Immature natural killer cell (primary cell): ENCODE measurements around the gene SP4. TPM values are rescaled to one million over a fixed set of nuclear protein-coding genes. Genes with fewer than 3 reads are reported as not detected.

ENCODE experiments used
- DNase-seq, 3 donors: peaks; one replicate each; pipeline ENCODE4 v3.0.0; 2022; ENCODE audit warnings: mixed read lengths in 1 of 3
- H3K27ac Mint-ChIP-seq, 6 donors: one replicate each; pipeline ENCODE4 v1.8.0; 2020; ENCODE audit warnings: mixed read lengths in 6 of 6, mild to moderate bottlenecking in 5 of 6, inconsistent platforms in 4 of 6, moderate library complexity in 3 of 6
- H3K27me3 Mint-ChIP-seq, 3 donors: one replicate each; pipeline ENCODE4 v1.8.0; 2020 to 2021; ENCODE audit warnings: low read depth in 3 of 3, mild to moderate bottlenecking in 3 of 3, mixed read lengths in 3 of 3, moderate library complexity in 3 of 3, inconsistent platforms in 1 of 3
- H3K36me3 Mint-ChIP-seq, 3 donors: one replicate each; pipeline ENCODE4 v1.8.0; 2020; ENCODE audit warnings: mixed read lengths in 3 of 3, inconsistent platforms in 2 of 3, mild to moderate bottlenecking in 2 of 3
- H3K4me1 Mint-ChIP-seq, 2 donors: one replicate each; pipeline ENCODE4 v1.8.0; 2020; ENCODE audit warnings: inconsistent platforms in 2 of 2, mild to moderate bottlenecking in 2 of 2, mixed read lengths in 2 of 2, moderate library complexity in 1 of 2
- H3K4me3 Mint-ChIP-seq, 5 donors: one replicate each; pipeline ENCODE4 v1.8.0; 2020; ENCODE audit warnings: mild to moderate bottlenecking in 5 of 5, mixed read lengths in 5 of 5, inconsistent platforms in 3 of 5, moderate library complexity in 3 of 5
- H3K9me3 Mint-ChIP-seq, 6 donors: one replicate each; pipeline ENCODE4 v1.8.0; 2020; ENCODE audit warnings: mild to moderate bottlenecking in 6 of 6, mixed read lengths in 6 of 6, inconsistent platforms in 4 of 6, moderate library complexity in 3 of 6
- polyA plus RNA-seq, 3 donors: library from polyadenylated mRNA; unstranded; fragments of 300-500 nt; fragmentation: Illumina TruSeq; gene quantifications; one replicate each; pipeline ENCODE4 v1.2.3, GENCODE V29; 2021

The SP4 gene
- polyA plus RNA-seq, 3 donors from 2014 or later: 6.2 to 15.3 (median 9.0) TPM

GRCh38 chr7:21544303-21544656 is 116.4 kb downstream of the SP4 start:
- Mint-ChIP-seq H3K27ac (no peak overlapping the region), H3K27me3 (peaks cover 3 to 17% (median 8%) of the 10 kb centered on the region in 3 donors), H3K4me3 (peak overlapping the region in 2 of 5 donors; percentile 31 to 42), H3K4me1 (peaks cover 8% of the 10 kb centered on the region in 2 donors), H3K36me3 (no peaks in the 10 kb centered on the region), H3K9me3 (no peaks in the 10 kb centered on the region)
- DNase-seq: no peak

- Mint-ChIP-seq H3K27ac (no peak overlapping the region), H3K4me3 (no peak overlapping the region), H3K9me3 (no peaks in the 10 kb centered on the region), H3K36me3 (no peaks in the 10 kb centered on the region), H3K4me1 (peaks cover 8% of the 10 kb centered on the region in 2 donors), H3K27me3 (peaks cover 3 to 17% (median 5%) of the 10 kb centered on the region in 3 donors)
- no peak for DNase-seq
These were observed 116.8 kb downstream of the SP4 start for GRCh38 chr7:21544715-21545114.

GRCh38 chr7:21547501-21547900 is 119.6 kb downstream of the SP4 start:
- no peaks in the 10 kb centered on the region for H3K36me3 Mint-ChIP-seq
- DNase-seq: no peak
- H3K4me3 Mint-ChIP-seq: no peak overlapping the region
- peaks cover 8% of the 10 kb centered on the region in 2 donors for H3K4me1 Mint-ChIP-seq
- no peaks in the 10 kb centered on the region for H3K9me3 Mint-ChIP-seq
- H3K27me3 Mint-ChIP-seq: peaks cover 0 to 9% (median 5%) of the 10 kb centered on the region in 3 donors
- H3K27ac Mint-ChIP-seq: no peak overlapping the region

GRCh38 chr7:21548491-21548890 is 120.6 kb downstream of the SP4 start:
- no peaks in the 10 kb centered on the region for H3K36me3 Mint-ChIP-seq
- H3K4me3 Mint-ChIP-seq: no peak overlapping the region
- H3K4me1 Mint-ChIP-seq: peaks cover 5 to 8% of the 10 kb centered on the region in 2 donors
- no peak overlapping the region for H3K27ac Mint-ChIP-seq
- H3K9me3 Mint-ChIP-seq: no peaks in the 10 kb centered on the region
- peaks cover 0 to 9% (median 5%) of the 10 kb centered on the region in 3 donors for H3K27me3 Mint-ChIP-seq
- DNase-seq: no peak

- peaks cover 0 to 4% (median 4%) of the 10 kb centered on the region in 3 donors for H3K27me3 Mint-ChIP-seq
- no peak overlapping the region for H3K27ac Mint-ChIP-seq
- no peak overlapping the region for H3K4me3 Mint-ChIP-seq
These were observed 122.2 kb downstream of the SP4 start for GRCh38 chr7:21550076-21550475.

GRCh38 chr7:21550821-21551531 is 123.1 kb downstream of the SP4 start:
- Mint-ChIP-seq H3K27ac (no peak overlapping the region), H3K9me3 (no peaks in the 10 kb centered on the region), H3K27me3 (peaks cover 0 to 4% (median 3%) of the 10 kb centered on the region in 3 donors), H3K4me3 (no peak overlapping the region), H3K36me3 (no peaks in the 10 kb centered on the region), H3K4me1 (no peaks in the 10 kb centered on the region)
- DNase-seq: no peak

More at GRCh38 chr7:21550076-21550475, 122.2 kb downstream of the SP4 start:
- no peaks in the 10 kb centered on the region for H3K9me3 Mint-ChIP-seq
- no peaks in the 10 kb centered on the region for H3K36me3 Mint-ChIP-seq
- H3K4me1 Mint-ChIP-seq: no peaks in the 10 kb centered on the region
- DNase-seq: no peak

- peaks cover 0 to 6% (median 0%) of the 10 kb centered on the region in 3 donors for H3K27me3 Mint-ChIP-seq
- H3K4me1 Mint-ChIP-seq: no peaks in the 10 kb centered on the region
- no peaks in the 10 kb centered on the region for H3K9me3 Mint-ChIP-seq
- no peak for DNase-seq
- H3K27ac Mint-ChIP-seq: no peak overlapping the region
- no peak overlapping the region for H3K4me3 Mint-ChIP-seq
- H3K36me3 Mint-ChIP-seq: peaks cover 0 to 3% (median 0%) of the 10 kb centered on the region in 3 donors
These were observed 134.5 kb downstream of the SP4 start for GRCh38 chr7:21562385-21562784.

Other genes with a start within 250 kb of the SP4 start
- not detected for gene DNAH11, start 115.0 kb downstream of the SP4 start, polyA plus RNA-seq